Endothelial cell of umbilical vein (primary cell): ENCODE data around the gene PCGF3. TPM values are rescaled to one million over a fixed set of nuclear protein-coding genes. Genes with fewer than 3 reads are reported as not detected.

ENCODE experiments used
- BruUV-seq: library from RNA; stranded (reverse); fragments of 400-500 nt; replicated peaks from 2 replicates; lab custom pipeline; 2021; lab: Mats Ljungman, UMichigan
- CTCF ChIA-PET: fragments of 300-600, 350-600 bp; sonication (Branson Sonifier 250); formaldehyde crosslinking; loops from one replicate; lab custom pipeline; 2021; ENCODE audit warnings: antibody characterized with exemption, inconsistent platforms; lab: Charles Lee
- POLR2A ChIA-PET: fragments of 300-600, 350-600 bp; sonication (Branson Sonifier 250); formaldehyde crosslinking; loops from one replicate; lab custom pipeline; 2021; ENCODE audit warnings: antibody characterized with exemption, inconsistent platforms; lab: Charles Lee
- DNase-seq: peaks from one replicate; pipeline ENCODE4 v3.0.0-alpha.2; 2011; ENCODE audit warnings: low read depth, low spot score
- FAIRE-seq: peaks from 2 replicates; lab custom pipeline; 2011; peaks lifted over from hg19 to GRCh38; lab: Jason Lieb, UNC
- H2AFZ ChIP-seq: 2 replicates; pipeline ENCODE4 v1.6.0; 2012; ENCODE audit warnings: low read depth, low read length, control low read depth, inconsistent platforms
- H3K27ac ChIP-seq: 2 replicates; pipeline ENCODE4 v1.5.1; 2011; ENCODE audit warnings: low read depth, mild to moderate bottlenecking, control low read depth, low read length, moderate library complexity; ENCODE audit not compliant: insufficient read depth
- H3K27me3 ChIP-seq, 2 experiments: 2 replicates each; pipeline versions ENCODE4 v1.6.0 to v1.6.1; 2011; ENCODE audit warnings: low read length in 2 of 2, mixed read lengths in 1 of 2; ENCODE audit not compliant: control insufficient read depth in 2 of 2, insufficient read depth in 2 of 2
- H3K36me3 ChIP-seq, 2 experiments: 2 replicates in 1 of 2; 3 replicates in 1 of 2; pipeline ENCODE4 v1.5.1; 2011; ENCODE audit warnings: low read length in 2 of 2, mild to moderate bottlenecking in 1 of 2, moderate library complexity in 1 of 2; ENCODE audit not compliant: control insufficient read depth in 2 of 2, insufficient read depth in 2 of 2; ENCODE audit errors: extremely low read depth in 1 of 2
- H3K4me1 ChIP-seq: 3 replicates; pipeline ENCODE4 v1.5.1; 2011; ENCODE audit warnings: mild to moderate bottlenecking, low read length; ENCODE audit not compliant: control insufficient read depth, insufficient read depth; ENCODE audit errors: extremely low read depth
- H3K4me2 ChIP-seq: 2 replicates; pipeline ENCODE4 v1.6.1; 2011; ENCODE audit warnings: low read length, control low read depth, mixed read lengths; ENCODE audit not compliant: insufficient read depth
- H3K4me3 ChIP-seq, 3 experiments: fragments of 200-600 bp in 1 of 3; sonication (generic), shearing (Covaris generic) in 1 of 3; replicated peaks in 1 of 3; 2 replicates each; pipeline ENCODE4 v1.5.1; 2011 to 2016; ENCODE audit warnings: control low read depth in 3 of 3, low read length in 3 of 3, mild to moderate bottlenecking in 2 of 3, inconsistent platforms in 1 of 3, low read depth in 1 of 3, moderate library complexity in 1 of 3; ENCODE audit not compliant: insufficient read depth in 1 of 3
- H3K79me2 ChIP-seq: 2 replicates; pipeline ENCODE4 v1.6.0; 2012; ENCODE audit warnings: low read length, inconsistent platforms; ENCODE audit not compliant: control insufficient read depth, insufficient read depth
- H3K9ac ChIP-seq: replicated peaks from 2 replicates; pipeline ENCODE3; 2011; ENCODE audit warnings: low read length, control low read depth; ENCODE audit not compliant: insufficient read depth; ENCODE audit errors: extremely low read depth
- H3K9me1 ChIP-seq: replicated peaks from 3 replicates; pipeline ENCODE4 v1.6.0; 2011; ENCODE audit warnings: mild to moderate bottlenecking, low read length; ENCODE audit not compliant: control insufficient read depth, insufficient read depth; ENCODE audit errors: extremely low read depth
- H3K9me3 ChIP-seq: replicated peaks from 2 replicates; pipeline ENCODE4 v1.5.1; 2012; ENCODE audit warnings: low read length, inconsistent platforms; ENCODE audit not compliant: control insufficient read depth, insufficient read depth
- H4K20me1 ChIP-seq: replicated peaks from 2 replicates; pipeline ENCODE3; 2011; ENCODE audit warnings: mild to moderate bottlenecking, low read length; ENCODE audit not compliant: control insufficient read depth, insufficient read depth; ENCODE audit errors: extremely low read depth
- GATA2 ChIP-seq: IDR thresholded peaks from 2 replicates; pipeline ENCODE4 v1.7.0; 2011; ENCODE audit warnings: low read depth, mild to moderate bottlenecking, moderate library complexity, mixed read lengths, low read length; ENCODE audit not compliant: insufficient read length, insufficient read depth
- JUN ChIP-seq: IDR thresholded peaks from 2 replicates; pipeline ENCODE4 v1.6.1; 2011; ENCODE audit warnings: borderline replicate concordance, low read depth; ENCODE audit not compliant: insufficient read length, insufficient read depth
- POLR2A ChIP-seq: IDR thresholded peaks from 2 replicates; pipeline ENCODE4 v1.6.1; 2012; ENCODE audit warnings: low read depth, mild to moderate bottlenecking, control low read depth, low read length
- POLR2AphosphoS5 ChIP-seq: IDR thresholded peaks from 2 replicates; pipeline ENCODE4 v1.6.1; 2012; ENCODE audit warnings: low read depth, mild to moderate bottlenecking, control low read depth, low read length, moderate library complexity; ENCODE audit not compliant: insufficient read depth
- dilution Hi-C: fragments of 300-500 bp; cut with MboI; formaldehyde crosslinking; loops from one replicate; pipeline ENCODE4 v1.15.0; 2019; ENCODE audit warnings: low sequenced_read_pairs; ENCODE audit not compliant: extremely low pct_ligation_motif_present
- intact Hi-C: fragments of 100-400 bp; cut with micrococcal nuclease; formaldehyde crosslinking; loops from one replicate; pipeline ENCODE4 v1.10.0; 2022
- polyA plus RNA-seq, 4 experiments: library from polyadenylated mRNA; depleted of rRNA in 3 of 4; stranded (reverse) in 3 of 4; unstranded in 1 of 4; fragments of >200 nt; gene quantifications; 2 replicates each; pipeline versions ENCODE4 v1.2.1 to v1.2.3, GENCODE V29; 2011 to 2012; ENCODE audit warnings: missing spikeins in 1 of 4
- total RNA-seq: library from RNA; stranded (reverse); gene quantifications from 2 replicates; pipeline ENCODE4 v1.2.3, GENCODE V29; 2021

The PCGF3 gene
- total and polyA plus RNA-seq, 2 donors (not counting 3 experiments of a cell fraction or from before 2014, with no cell fraction given) = 70.2 to 91.8 TPM

GRCh38 chr4:725391-726234 lies 20.0 kb downstream of the PCGF3 start:
- H3K9me1 ChIP-seq = no peaks in the 10 kb centered on the region
- H3K4me3 ChIP-seq = no peak overlapping the region
- peak overlapping the region; percentile 34 for H3K9ac ChIP-seq
- POLR2A ChIA-PET = no interaction called here
- no peak for TF ChIP-seq POLR2A
- no peak for DNase-seq
- no peaks in the 10 kb centered on the region for H3K9me3 ChIP-seq
- BruUV-seq = no TSS peak
- H2AFZ ChIP-seq = no peak overlapping the region
- intact Hi-C loops (no loop called here), dilution Hi-C loops (no loop called here)
- H3K27me3 ChIP-seq = no peaks in the 10 kb centered on the region
- peaks cover 30% of the 10 kb centered on the region for H3K4me1 ChIP-seq
- FAIRE-seq = peak; percentile 15
- peaks cover 5% of the 10 kb centered on the region for H4K20me1 ChIP-seq
- H3K79me2 ChIP-seq = peaks cover 76% of the 10 kb centered on the region
- CTCF ChIA-PET = interaction anchor here (2.4 kb wide), 1 partner anchor 42 kb away, joined by 9 read pairs; no protein-coding TSS in a partner anchor
- peaks cover 4 to 10% of the 10 kb centered on the region in 2 experiments for H3K36me3 ChIP-seq
- H3K27ac ChIP-seq = peak overlapping the region; percentile 57
- H3K4me2 ChIP-seq = peak overlapping the region; percentile 33

- Histone ChIP-seq H3K27me3 (no peaks in the 10 kb centered on the region), H3K79me2 (peaks cover 69% of the 10 kb centered on the region), H3K9me1 (no peaks in the 10 kb centered on the region), H3K27ac (peak overlapping the region; percentile 57), H3K36me3 (peaks cover 4 to 16% of the 10 kb centered on the region in 2 experiments), H2AFZ (no peak overlapping the region), H3K4me1 (peaks cover 23% of the 10 kb centered on the region), H4K20me1 (peaks cover 5% of the 10 kb centered on the region), H3K4me3 (no peak overlapping the region), H3K9me3 (no peaks in the 10 kb centered on the region), H3K4me2 (peak overlapping the region; percentile 33), H3K9ac (peak overlapping the region; percentile 34)
- FAIRE-seq (peak; percentile 75), DNase-seq (peak; percentile 57)
- CTCF ChIA-PET = interaction anchor here (2.4 kb wide), 1 partner anchor 42 kb away, joined by 9 read pairs; no protein-coding TSS in a partner anchor
- intact Hi-C loops (no loop called here), dilution Hi-C loops (no loop called here)
- POLR2A ChIA-PET = no interaction called here
- TF ChIP-seq JUN (peak; percentile 12), GATA2 (peak; percentile 39), POLR2AphosphoS5 (no peak)
- no TSS peak for BruUV-seq
Measured at GRCh38 chr4:726235-726787, 20.7 kb downstream of the PCGF3 start.
